GM12878 (cell line): ENCODE measurements around the gene MAIP1. TPM values are rescaled to one million over a fixed set of nuclear protein-coding genes. Genes with fewer than 3 reads are reported as not detected.

Experiments
- ATAC-seq: fragments of 200-7000 bp; cut with Tn5 transposase; 3 replicates; pipeline ENCODE4 v1.9.1; 2020; ENCODE audit warnings: mild to moderate bottlenecking, moderate library complexity
- BruUV-seq: library from RNA; stranded (reverse); fragments of 400-500 nt; replicated peaks from 2 replicates; lab custom pipeline; 2021; lab: Mats Ljungman, UMichigan
- CTCF ChIA-PET: fragments of 300-600 bp; sonication (Branson Sonifier 250); formaldehyde crosslinking; extraction: SDS; loops from one replicate; lab custom pipeline; 2021; ENCODE audit warnings: inconsistent platforms; lab: Yijun Ruan, JAX
- POLR2A ChIA-PET: fragments of 350-600 bp; formaldehyde crosslinking; extraction: SDS; loops from one replicate; lab custom pipeline; 2021; ENCODE audit warnings: inconsistent platforms; lab: Charles Lee
- RAD21 ChIA-PET: fragments of 300-600 bp; sonication (Branson Sonifier 250); formaldehyde crosslinking; loops from one replicate; lab custom pipeline; 2023; ENCODE audit warnings: antibody characterized with exemption; ENCODE audit not compliant: unreplicated experiment; lab: Charles Lee
- SMC1A ChIA-PET: fragments of 300-600 bp; sonication (Branson Sonifier 250); formaldehyde crosslinking; loops from one replicate; lab custom pipeline; 2023; ENCODE audit not compliant: unreplicated experiment, uncharacterized antibody; lab: Charles Lee
- DNase-seq: peaks from one replicate; pipeline ENCODE4 v3.0.0-alpha.2; 2011; ENCODE audit warnings: low read depth, low spot score
- FAIRE-seq: peaks from 3 replicates; lab custom pipeline; 2011; peaks lifted over from hg19 to GRCh38; lab: Jason Lieb, UNC
- H2AFZ ChIP-seq: 2 replicates; pipeline ENCODE4 v1.6.0; 2011; ENCODE audit warnings: low read depth, low read length, control low read depth; ENCODE audit not compliant: control insufficient read depth
- H3K27ac ChIP-seq: 2 replicates; pipeline ENCODE4 v1.5.1; 2011; ENCODE audit warnings: control low read depth; ENCODE audit not compliant: control insufficient read depth, insufficient read depth
- H3K27me3 ChIP-seq, 2 experiments: replicated peaks in 1 of 2; 2 replicates each; pipeline versions ENCODE4 v1.6.0 to v1.6.1; 2011; ENCODE audit warnings: low read length in 1 of 2; ENCODE audit not compliant: control insufficient read depth in 2 of 2, insufficient read depth in 2 of 2
- H3K36me3 ChIP-seq, 2 experiments: 2 replicates each; pipeline ENCODE4 v1.5.1; 2011; ENCODE audit warnings: low read length in 1 of 2; ENCODE audit not compliant: control insufficient read depth in 2 of 2, insufficient read depth in 2 of 2
- H3K4me1 ChIP-seq: 2 replicates; pipeline ENCODE4 v1.6.1; 2011; ENCODE audit warnings: mild to moderate bottlenecking, low read length, moderate library complexity, mixed read lengths; ENCODE audit not compliant: control insufficient read depth, insufficient read depth
- H3K4me2 ChIP-seq: 2 replicates; pipeline ENCODE4 v1.6.0; 2011; ENCODE audit warnings: control low read depth; ENCODE audit not compliant: control insufficient read depth, insufficient read depth
- H3K4me3 ChIP-seq: fragments of 200-600 bp; sonication (generic); 2 replicates; pipeline ENCODE4 v1.5.1; 2016
- H3K79me2 ChIP-seq: 2 replicates; pipeline ENCODE4 v1.6.0; 2011; ENCODE audit warnings: low read length; ENCODE audit not compliant: control insufficient read depth, insufficient read depth
- H3K9ac ChIP-seq: 2 replicates; pipeline ENCODE4 v1.8.0; 2011; ENCODE audit warnings: low read length, control low read depth, mixed read lengths; ENCODE audit not compliant: control insufficient read depth, insufficient read depth
- H3K9me3 ChIP-seq: replicated peaks from 3 replicates; pipeline ENCODE4 v1.5.1; 2011; ENCODE audit warnings: mild to moderate bottlenecking, low read length; ENCODE audit not compliant: control insufficient read depth, insufficient read depth
- H4K20me1 ChIP-seq: 2 replicates; pipeline ENCODE4 v1.6.0; 2011; ENCODE audit not compliant: control insufficient read depth, insufficient read depth
- BHLHE40 ChIP-seq, 2 experiments: fragments of 450-650 bp in 1 of 2; IDR thresholded peaks; 2 replicates each; pipeline ENCODE4 v1.6.1; 2011 to 2017; ENCODE audit warnings: low read depth in 2 of 2, borderline replicate concordance in 1 of 2, improper control_type of control experiment in 1 of 2, low read length in 1 of 2, mild to moderate bottlenecking in 1 of 2
- CEBPZ ChIP-seq: fragments of 150-350 bp; IDR thresholded peaks from 2 replicates; pipeline ENCODE4 v1.6.1; 2016; ENCODE audit warnings: low read depth, low read length
- DPF2 ChIP-seq: fragments of 450-650 bp; IDR thresholded peaks from 2 replicates; pipeline ENCODE4 v1.6.1; 2017; ENCODE audit warnings: mild to moderate bottlenecking
- E2F8 ChIP-seq: fragments of 450-650 bp; IDR thresholded peaks from 2 replicates; pipeline ENCODE4 v1.6.1; 2018; ENCODE audit warnings: mild to moderate bottlenecking, low read depth, moderate library complexity; ENCODE audit not compliant: partially characterized antibody
- EED ChIP-seq: sonication (generic); IDR thresholded peaks from 2 replicates; pipeline ENCODE4 v1.6.1; 2016; ENCODE audit warnings: antibody characterized with exemption, low read depth
- ESRRA ChIP-seq: IDR thresholded peaks from 2 replicates; pipeline ENCODE4 v1.6.1; 2012; ENCODE audit warnings: mild to moderate bottlenecking, low read length, improper control_type of control experiment
- PAX8 ChIP-seq: fragments of 450-650 bp; IDR thresholded peaks from 2 replicates; pipeline ENCODE4 v1.6.1; 2017; ENCODE audit warnings: mild to moderate bottlenecking, moderate library complexity
- RFX5 ChIP-seq: IDR thresholded peaks from 2 replicates; pipeline ENCODE4 v1.6.1; 2011; ENCODE audit warnings: low read depth, low read length, improper control_type of control experiment
- SIX5 ChIP-seq: IDR thresholded peaks from 2 replicates; pipeline ENCODE4 v1.6.1; 2011; ENCODE audit warnings: mild to moderate bottlenecking, low read depth, low read length, moderate library complexity; ENCODE audit not compliant: severe bottlenecking
- SMAD1 ChIP-seq: fragments of 450-650 bp; IDR thresholded peaks from 2 replicates; pipeline ENCODE4 v1.6.1; 2018; ENCODE audit warnings: mild to moderate bottlenecking, low read depth; ENCODE audit not compliant: partially characterized antibody
- SMARCA5 ChIP-seq: fragments of 450-650 bp; IDR thresholded peaks from 2 replicates; pipeline ENCODE4 v1.6.1; 2017; ENCODE audit warnings: mild to moderate bottlenecking
- SPI1 ChIP-seq: IDR thresholded peaks from 2 replicates; pipeline ENCODE4 v1.6.1; 2011; ENCODE audit warnings: low read depth, mild to moderate bottlenecking, low read length, moderate library complexity, borderline replicate concordance; ENCODE audit not compliant: insufficient read depth
- SRF ChIP-seq, 2 experiments: IDR thresholded peaks; 2 replicates each; pipeline ENCODE4 v1.6.1; 2011; ENCODE audit warnings: low read depth in 2 of 2, low read length in 2 of 2, mild to moderate bottlenecking in 1 of 2, moderate library complexity in 1 of 2
- ZNF217 ChIP-seq: fragments of 450-650 bp; IDR thresholded peaks from 2 replicates; pipeline ENCODE4 v1.6.1; 2017; ENCODE audit warnings: antibody characterized with exemption, mild to moderate bottlenecking
- WGBS: methylation state at CpG from one replicate; pipeline ENCODE4 v1.1.6; 2016; ENCODE audit warnings: low lambda C conversion rate; ENCODE audit not compliant: insufficient replicate concordance, insufficient coverage; ENCODE audit errors: missing lambda C conversion rate; 5-methylcytosine and 5-hydroxymethylcytosine counted together
- in situ Hi-C: fragments of 300-500 bp; cut with MboI; formaldehyde crosslinking; loops from 9 replicates; pipeline ENCODE4 v1.14.3; 2018; ENCODE audit warnings: mixed read lengths
- intact Hi-C: fragments of 100-400 bp; cut with micrococcal nuclease; formaldehyde crosslinking; loops from one replicate; pipeline ENCODE4 v1.14.2; 2022; ENCODE audit not compliant: unreplicated experiment
- polyA plus RNA-seq, 11 experiments: library from polyadenylated mRNA; depleted of rRNA in 4 of 11; unstranded in 6 of 11; stranded (reverse) in 5 of 11; fragments of >200 nt; fragmentation: Nextera tagmentation in 4 of 11; fragmentation: Illumina TruSeq in 1 of 11; extraction: Ambion mirVana in 4 of 11; extraction: Trizol in 1 of 11; gene quantifications; 1 replicate in 1 of 11; 2 replicates in 10 of 11; pipeline versions ENCODE4 v1.2.1 to v1.2.3, GENCODE V29; 2011 to 2016; ENCODE audit warnings: inconsistent platforms in 2 of 11, missing spikeins in 2 of 11, low read depth in 1 of 11
- total RNA-seq, 4 experiments: library from RNA; depleted of rRNA in 3 of 4; stranded (reverse); fragments of >200 nt in 3 of 4; fragmentation: Illumina TruSeq in 1 of 4; extraction: Trizol in 1 of 4; gene quantifications; 2 replicates each; pipeline versions ENCODE4 v1.2.1 to v1.2.3, GENCODE V29; 2013 to 2021

MAIP1 gene
- total and polyA plus RNA-seq, 10 of the 15 experiments (the other 5 are each of a cell fraction or from before 2014, with no cell fraction given): 5.4 to 41.4 (median 25.4) TPM

GRCh38 chr2:199929262-199929661 lies 26.1 kb upstream of the MAIP1 start:
- TF ChIP-seq EED (no peak), SRF (IDR thresholded peaks at IDR 0.05; ENCODE audit: low read depth in 2 of 2, low read length in 2 of 2) (no peak), BHLHE40 (IDR thresholded peaks at IDR 0.05; ENCODE audit: borderline replicate concordance in 1 of 2, low read depth in 2 of 2, low read length in 1 of 2) (no peak), ZNF217 (no peak), SIX5 (no peak), ESRRA (no peak), SMARCA5 (no peak), DPF2 (no peak), SPI1 (no peak), PAX8 (no peak), CEBPZ (no peak), SMAD1 (no peak), E2F8 (no peak), RFX5 (no peak)
- Histone ChIP-seq H3K79me2 (peaks cover 2% of the 10 kb centered on the region), H3K36me3 (peaks cover 3 to 7% of the 10 kb centered on the region in 2 experiments), H3K9ac (no peak overlapping the region), H2AFZ (no peak overlapping the region), H3K4me3 (no peak overlapping the region), H3K9me3 (no peaks in the 10 kb centered on the region), H3K4me2 (no peak overlapping the region), H3K27ac (no peak overlapping the region), H4K20me1 (no peaks in the 10 kb centered on the region), H3K27me3 (no peaks in the 10 kb centered on the region), H3K4me1 (no peaks in the 10 kb centered on the region)
- ChIA-PET CTCF (interaction anchor here (1.3 kb wide), 1 partner anchor 11 kb away, joined by 5 read pairs; no protein-coding TSS in a partner anchor), POLR2A (interaction anchor here (0.7 kb wide), 1 partner anchor 25 kb away, joined by 4 read pairs; no protein-coding TSS in a partner anchor), RAD21 (interaction anchor here (0.7 to 1.1 kb wide), 2 partner anchors 17 to 82 kb away, joined by 3 to 4 read pairs; no protein-coding TSS in a partner anchor), SMC1A (no interaction called here)
- ATAC-seq (no peak), FAIRE-seq (no peak), DNase-seq (no peak)
- no TSS peak for BruUV-seq
- 100% methylated on average over 2 of the region's 2 CpGs for WGBS
- intact Hi-C loops: no loop called here
- in situ Hi-C loops: no loop called here
